ENCODE results near the gene ARSG.

Gene ARSG

DNA sequence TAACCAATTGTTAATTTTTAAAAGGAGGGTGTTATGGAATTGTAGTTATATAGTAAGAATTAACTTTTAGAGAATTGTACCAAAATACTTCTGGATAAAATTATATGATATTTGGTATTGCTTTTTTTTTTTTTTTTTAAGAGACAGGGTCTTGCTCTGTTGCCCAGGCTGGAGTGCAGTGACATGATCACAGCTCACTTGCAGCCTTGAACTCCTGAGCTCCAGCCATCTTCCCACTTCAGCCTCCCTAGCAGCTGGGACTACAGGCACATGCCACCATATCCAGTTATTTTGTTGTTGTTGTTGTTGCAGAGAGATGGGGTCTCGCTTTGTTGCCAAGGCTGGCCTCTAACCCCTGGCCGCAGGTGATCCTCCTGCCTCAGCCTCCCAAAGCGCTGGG, 8.5 kb downstream of the ARSG start:
- TF ChIP-seq GATA2 (IDR thresholded peaks at IDR 0.05; ENCODE audit: low read depth, low read length) (no peak), GATA3 (IDR thresholded peaks at IDR 0.05; ENCODE audit: low read depth, low read length) (no peak)

DNA sequence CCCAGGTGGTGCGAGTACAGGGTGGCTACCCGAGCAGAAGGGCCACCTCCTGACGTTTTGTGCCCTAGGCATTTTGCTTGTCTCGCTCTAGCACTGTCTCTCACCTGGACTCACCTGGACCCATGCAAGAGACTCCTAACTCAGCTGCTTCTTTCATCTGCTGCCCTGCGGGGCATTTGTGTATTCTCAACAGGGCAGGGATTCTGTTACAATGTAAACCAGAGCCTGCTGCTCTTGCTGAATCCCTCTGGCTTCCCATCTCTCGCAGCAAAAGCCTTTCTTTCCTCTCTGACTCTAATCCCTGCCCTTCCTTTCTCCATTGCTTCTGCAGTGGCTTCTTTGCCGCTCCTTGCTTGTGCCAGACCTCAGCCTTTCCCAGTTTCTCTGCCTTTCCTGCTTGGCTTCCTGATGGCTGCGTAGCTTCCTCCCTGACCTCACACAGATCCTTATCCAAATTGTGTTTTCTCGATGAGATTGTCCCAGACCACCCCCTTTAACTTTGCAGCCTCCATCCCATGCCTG, 10.2 kb downstream of the ARSG start:
- no peak for TF ChIP-seq GATA2 (IDR thresholded peaks at IDR 0.05; ENCODE audit: low read depth, low read length)
- no peak for TF ChIP-seq GATA3 (IDR thresholded peaks at IDR 0.05; ENCODE audit: low read depth, low read length)

DNA sequence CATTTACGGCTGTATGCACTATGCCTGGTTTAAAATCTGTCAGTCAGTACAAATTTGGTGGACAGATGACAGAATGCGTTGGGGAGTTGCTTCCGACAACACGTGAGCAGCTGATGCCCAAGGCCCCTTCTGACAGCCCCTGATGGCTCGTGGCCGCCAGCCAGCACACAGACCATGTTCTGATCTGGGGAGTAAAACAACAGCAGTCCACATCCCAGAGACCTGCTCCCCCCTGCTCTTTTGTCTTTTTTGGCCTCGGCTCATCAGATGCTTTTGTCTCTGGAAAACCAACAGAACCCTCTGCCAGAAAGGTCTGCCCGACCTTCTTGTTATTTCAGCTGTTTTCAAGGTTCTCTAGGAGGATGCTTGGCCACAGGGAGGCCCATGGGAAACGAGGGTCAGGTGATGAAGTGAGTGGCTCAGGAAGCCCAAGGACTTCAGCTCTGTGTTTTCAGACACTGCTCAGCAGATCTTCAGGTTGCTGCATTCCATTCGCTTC, 10.8 kb downstream of the ARSG start:
- TF ChIP-seq GATA2 (IDR thresholded peaks at IDR 0.05; ENCODE audit: low read depth, low read length) (no peak), GATA3 (IDR thresholded peaks at IDR 0.05; ENCODE audit: low read depth, low read length) (no peak)

DNA sequence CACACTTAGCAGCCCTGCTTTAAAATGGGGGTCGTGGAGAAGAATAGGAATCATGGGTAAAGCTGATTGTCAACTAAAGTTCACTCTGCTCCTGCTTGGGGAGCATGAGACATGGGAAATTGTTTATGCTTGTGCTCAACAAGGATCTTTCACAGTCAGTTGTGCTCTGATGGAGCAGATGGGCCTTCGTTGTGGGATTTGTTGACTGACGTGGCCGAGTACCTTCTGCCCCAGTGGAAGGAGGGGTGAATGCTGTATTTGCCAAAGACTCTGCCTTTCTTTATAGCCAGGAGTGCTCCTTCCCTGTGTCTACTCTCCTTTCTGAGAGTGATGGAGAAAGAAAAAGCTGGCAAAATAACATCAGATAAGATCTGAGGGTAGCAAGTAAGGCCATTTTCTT, 11.4 kb downstream of the ARSG start:
- TF ChIP-seq GATA2 (IDR thresholded peaks at IDR 0.05; ENCODE audit: low read depth, low read length) (0 out of 2 replicates have a peak, but pooled peaks have one; percentile 5), GATA3 (IDR thresholded peaks at IDR 0.05; ENCODE audit: low read depth, low read length) (no peak)

DNA sequence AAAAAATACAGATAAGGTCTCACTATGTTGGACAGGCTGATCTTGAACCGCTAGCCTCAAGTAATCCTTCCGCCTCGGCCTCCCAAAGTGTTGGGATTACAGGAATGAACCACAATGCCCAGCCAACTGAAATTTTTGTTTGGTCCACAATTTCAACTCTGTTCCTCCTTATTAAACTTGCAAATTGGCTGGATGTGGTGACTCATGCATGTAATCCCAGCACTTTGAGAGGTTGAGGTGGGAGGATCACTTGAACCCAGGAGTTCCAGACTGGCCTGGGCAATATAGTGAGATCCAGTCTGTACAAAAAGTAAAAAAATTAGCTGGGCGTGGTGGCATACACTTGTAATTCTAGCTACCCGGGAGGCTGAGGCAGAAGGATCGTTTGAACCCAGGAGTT, 13.4 kb downstream of the ARSG start:
- no peak for TF ChIP-seq GATA2 (IDR thresholded peaks at IDR 0.05; ENCODE audit: low read depth, low read length)
- no peak for TF ChIP-seq GATA3 (IDR thresholded peaks at IDR 0.05; ENCODE audit: low read depth, low read length)

DNA sequence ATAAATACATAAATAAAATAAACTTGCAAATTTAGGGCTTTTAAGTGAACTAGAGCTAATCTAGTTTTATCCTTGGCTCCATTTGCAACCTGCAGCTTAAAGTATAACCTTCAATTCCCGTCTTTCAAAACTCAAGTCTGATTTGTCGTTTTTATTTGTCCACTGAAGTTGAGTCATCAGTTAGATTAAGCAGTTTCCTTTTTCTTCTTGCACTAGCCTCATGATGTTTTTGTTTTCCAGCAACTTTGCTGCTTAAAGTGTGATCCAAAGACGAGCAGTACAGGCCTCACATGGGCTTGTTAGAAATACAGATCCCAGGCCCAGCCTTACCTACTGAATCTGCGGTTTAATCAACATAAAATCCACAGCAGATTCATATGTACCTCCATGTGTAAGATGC, 13.8 kb downstream of the ARSG start:
- no peak for TF ChIP-seq GATA2 (IDR thresholded peaks at IDR 0.05; ENCODE audit: low read depth, low read length)
- no peak for TF ChIP-seq GATA3 (IDR thresholded peaks at IDR 0.05; ENCODE audit: low read depth, low read length)

DNA sequence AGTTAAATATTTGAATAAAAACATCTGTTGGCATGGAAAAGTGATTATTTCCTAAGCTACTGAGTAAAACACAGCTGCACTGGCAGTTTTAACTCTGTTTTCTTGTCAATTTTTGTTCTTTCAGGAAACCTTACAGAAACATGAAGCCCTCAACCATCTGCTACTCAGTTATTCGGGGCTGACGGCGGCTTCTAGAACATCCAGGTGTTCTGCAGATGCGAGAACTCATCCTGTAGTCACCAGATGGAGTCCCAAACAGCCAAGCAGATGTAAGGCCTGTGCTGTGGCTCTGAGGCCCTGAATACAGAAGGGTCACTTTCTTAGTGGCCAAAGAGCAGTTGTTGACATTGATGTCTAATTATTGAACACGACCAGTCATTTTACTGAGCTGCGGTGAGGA, 15.5 kb downstream of the ARSG start:
- TF ChIP-seq GATA3 (IDR thresholded peaks at IDR 0.05; ENCODE audit: low read depth, low read length) (no peak), GATA2 (IDR thresholded peaks at IDR 0.05; ENCODE audit: low read depth, low read length) (no peak)

DNA sequence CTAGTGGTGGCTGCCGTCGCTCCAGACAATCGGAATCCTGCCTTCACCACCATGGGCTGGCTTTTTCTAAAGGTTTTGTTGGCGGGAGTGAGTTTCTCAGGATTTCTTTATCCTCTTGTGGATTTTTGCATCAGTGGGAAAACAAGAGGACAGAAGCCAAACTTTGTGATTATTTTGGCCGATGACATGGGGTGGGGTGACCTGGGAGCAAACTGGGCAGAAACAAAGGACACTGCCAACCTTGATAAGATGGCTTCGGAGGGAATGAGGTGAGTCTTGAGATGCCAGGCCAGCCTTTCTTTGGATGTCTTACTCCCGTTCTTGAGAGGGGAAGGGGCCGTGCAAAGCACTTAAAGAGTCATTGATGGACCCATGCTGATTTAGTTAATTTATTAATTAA, 16.1 kb downstream of the ARSG start:
- TF ChIP-seq GATA3 (IDR thresholded peaks at IDR 0.05; ENCODE audit: low read depth, low read length) = no peak
- no peak for TF ChIP-seq GATA2 (IDR thresholded peaks at IDR 0.05; ENCODE audit: low read depth, low read length)

DNA sequence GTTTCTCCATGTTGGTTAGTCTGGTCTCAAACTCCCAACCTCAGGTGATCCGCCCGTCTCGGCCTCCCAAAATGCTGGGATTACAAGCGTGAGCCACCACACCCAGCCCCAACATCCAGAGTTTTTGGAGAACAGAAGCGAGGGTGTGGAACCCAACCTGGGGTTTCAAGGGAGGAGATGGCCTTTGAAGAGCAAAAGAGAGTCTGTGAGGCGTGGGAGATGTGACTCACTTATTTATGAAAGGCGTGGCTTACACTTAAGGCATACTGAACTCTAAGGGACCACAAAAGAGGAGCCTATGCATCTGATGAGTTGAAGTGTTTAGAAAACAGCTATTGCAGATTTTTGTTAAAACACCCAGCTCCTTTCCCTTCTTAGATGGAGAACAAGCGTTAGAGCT, 18.9 kb downstream of the ARSG start:
- TF ChIP-seq GATA2 (IDR thresholded peaks at IDR 0.05; ENCODE audit: low read depth, low read length) = no peak
- no peak for TF ChIP-seq GATA3 (IDR thresholded peaks at IDR 0.05; ENCODE audit: low read depth, low read length)

DNA sequence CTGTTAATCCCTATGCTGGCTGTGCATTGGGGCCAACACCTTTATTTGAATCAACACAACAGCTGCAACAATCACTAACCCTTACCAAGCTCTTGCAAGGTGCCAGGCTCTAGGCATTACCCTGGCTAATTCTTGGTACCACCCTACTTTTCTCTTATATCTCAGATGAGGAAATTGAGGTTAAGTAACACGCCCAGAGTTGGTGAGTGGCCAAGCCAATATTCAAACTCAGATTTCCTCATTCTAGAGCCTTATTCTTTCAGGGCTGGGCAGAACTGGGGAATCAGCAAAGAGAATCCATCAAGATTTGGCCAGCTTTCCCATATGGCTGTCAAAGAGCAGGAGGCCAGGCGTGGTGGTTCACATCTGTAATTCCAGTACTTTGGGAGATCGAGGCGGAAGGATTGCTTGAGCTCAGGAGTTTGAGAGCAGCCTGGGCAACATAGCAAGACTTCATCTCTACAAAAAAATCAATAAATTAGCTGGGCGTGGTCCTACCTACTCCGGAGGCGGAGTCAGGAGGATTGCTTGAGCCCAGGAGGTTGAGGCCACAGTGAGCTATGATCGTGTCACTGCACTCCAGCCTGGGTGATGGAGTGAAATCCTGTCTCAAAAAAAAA, 23.7 kb downstream of the ARSG start:
- TF ChIP-seq GATA2 (IDR thresholded peaks at IDR 0.05; ENCODE audit: low read depth, low read length) (no peak), GATA3 (IDR thresholded peaks at IDR 0.05; ENCODE audit: low read depth, low read length) (no peak)

DNA sequence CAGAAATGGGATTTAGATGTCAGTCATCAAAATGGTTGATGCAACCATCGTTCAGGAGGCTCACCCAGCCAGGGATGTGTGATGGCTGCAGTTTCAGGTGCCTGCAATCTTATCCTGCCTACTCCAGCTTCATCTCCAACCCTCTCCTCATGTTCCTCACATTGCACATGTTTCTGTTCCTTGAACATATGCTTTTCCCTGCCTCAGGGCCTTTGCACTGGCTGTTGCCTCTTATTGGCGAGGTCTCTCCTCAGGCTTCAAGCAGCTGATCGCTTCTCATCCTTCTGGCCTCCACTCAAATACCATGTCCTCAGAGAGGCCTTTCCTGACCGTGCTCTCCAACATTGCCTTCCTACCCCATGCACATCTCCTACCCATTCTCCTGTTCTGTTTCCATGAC, 24.6 kb downstream of the ARSG start:
- no peak for TF ChIP-seq GATA3 (IDR thresholded peaks at IDR 0.05; ENCODE audit: low read depth, low read length)
- TF ChIP-seq GATA2 (IDR thresholded peaks at IDR 0.05; ENCODE audit: low read depth, low read length) = no peak

DNA sequence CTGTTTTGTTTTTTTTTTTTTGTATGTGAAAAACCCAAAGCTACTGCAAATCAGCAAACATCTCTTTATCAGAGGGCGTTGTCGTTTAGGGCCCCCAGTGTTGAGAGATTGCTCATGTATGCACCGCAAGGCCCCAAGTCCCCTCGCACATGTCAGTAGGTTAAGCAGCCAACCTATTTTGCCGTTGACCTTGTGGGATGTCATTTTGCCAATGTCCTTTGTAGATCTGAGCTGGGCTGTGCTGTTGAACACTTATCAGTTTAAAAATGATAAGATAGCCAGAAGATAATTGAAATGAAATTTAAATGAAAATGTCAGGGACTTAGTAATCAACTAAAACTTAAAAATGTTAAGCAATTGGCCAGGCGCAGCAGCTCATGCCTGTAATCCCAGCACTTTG, 26.2 kb downstream of the ARSG start:
- TF ChIP-seq GATA3 (IDR thresholded peaks at IDR 0.05; ENCODE audit: low read depth, low read length) (no peak), GATA2 (IDR thresholded peaks at IDR 0.05; ENCODE audit: low read depth, low read length) (no peak)

DNA sequence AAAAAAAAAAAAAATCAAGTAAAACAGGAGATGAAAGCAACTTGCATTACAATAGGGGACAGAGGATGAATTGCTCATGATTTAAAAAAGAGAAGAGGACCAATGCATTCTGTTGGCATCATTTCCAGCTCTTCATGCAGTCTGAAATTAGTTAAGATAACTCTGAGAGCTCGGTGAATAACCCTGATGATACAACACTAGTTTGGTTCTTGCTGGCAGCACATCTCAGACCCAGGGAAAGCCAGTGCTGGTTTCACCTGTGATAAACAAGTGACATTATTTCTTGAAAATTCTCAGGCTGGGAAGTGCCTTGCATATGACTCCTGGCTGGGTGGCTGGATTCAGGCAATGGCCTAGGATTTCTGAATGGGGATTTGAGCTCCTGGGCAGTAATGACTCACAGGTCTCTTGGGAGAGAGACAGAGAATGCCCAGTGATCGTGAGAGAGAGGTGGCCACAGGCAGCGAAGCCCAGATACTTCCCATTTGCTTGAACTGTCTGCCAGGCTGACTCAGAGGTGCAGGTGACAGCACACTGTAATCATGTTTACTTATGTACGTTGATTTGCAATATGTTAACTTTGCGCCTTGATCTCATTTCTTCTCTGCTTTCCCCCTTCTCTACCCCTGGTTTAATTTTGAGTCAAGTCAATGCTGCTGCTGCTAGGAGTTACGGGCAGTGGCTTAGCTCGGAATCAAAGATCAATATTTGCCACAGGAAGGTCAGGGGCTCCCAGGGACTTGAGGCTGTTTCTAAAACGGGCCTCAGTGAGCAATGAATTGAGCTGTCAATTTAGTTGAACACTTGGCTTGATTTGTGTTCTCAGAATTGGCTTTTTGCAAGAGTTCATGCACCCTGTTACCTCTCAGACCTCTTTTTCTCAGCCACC, 27.1 kb downstream of the ARSG start:
- no peak for TF ChIP-seq GATA2 (IDR thresholded peaks at IDR 0.05; ENCODE audit: low read depth, low read length)
- no peak for TF ChIP-seq GATA3 (IDR thresholded peaks at IDR 0.05; ENCODE audit: low read depth, low read length)

DNA sequence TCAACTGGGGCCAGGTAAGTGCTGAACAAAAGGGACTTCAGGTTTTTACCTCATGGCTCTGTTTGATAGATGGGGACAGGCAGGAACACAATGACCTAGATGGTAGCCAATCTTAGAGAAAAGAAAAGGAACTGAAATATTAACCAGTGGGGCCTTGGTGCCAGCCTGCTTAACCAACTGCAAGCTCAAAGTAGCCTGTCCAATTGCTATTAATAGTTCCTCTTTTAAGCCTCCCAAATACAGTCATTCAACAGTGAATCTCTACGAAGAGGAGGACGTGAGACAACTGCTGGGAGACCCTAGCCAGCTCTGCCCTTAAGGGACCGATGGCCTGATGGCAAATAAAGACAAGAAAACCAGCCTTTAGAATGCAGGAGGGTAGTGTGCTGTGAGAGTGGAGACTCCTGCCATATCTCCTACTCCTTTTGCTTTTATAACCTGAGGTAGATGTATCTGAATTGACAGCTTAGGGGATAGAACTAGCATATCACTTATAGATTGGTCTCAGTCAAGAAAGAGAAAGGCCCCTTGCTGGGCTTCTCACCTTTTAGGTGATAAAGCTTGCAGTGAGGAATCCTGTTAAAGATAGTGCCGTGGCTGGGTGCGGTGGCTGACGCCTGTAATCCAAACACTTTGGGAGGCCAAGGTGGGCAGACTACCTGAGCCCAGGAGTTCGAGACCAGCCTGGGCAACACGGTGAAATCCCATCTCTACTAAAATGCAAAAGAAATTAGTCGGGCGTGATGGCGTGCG, 28.3 kb downstream of the ARSG start:
- TF ChIP-seq GATA2 (IDR thresholded peaks at IDR 0.05; ENCODE audit: low read depth, low read length) (no peak), GATA3 (IDR thresholded peaks at IDR 0.05; ENCODE audit: low read depth, low read length) (no peak)
